Activated CD4-positive, alpha-beta T cell treated with anti-CD3 and anti-CD28 coated beads, Interleukin-2, amount 50 U/mL, for 24 hours (primary cell): Measurements from ENCODE around the gene SHQ1.
"Not testable (repeated sequence)": the region's sequence is repeated elsewhere in the genome, so short reads cannot be mapped to it uniquely, and the experiment has no call there.

Experiments used
- DNase-seq, 2 donors: peaks; one replicate each; pipeline ENCODE4 v3.0.0-alpha.2; 2020; ENCODE audit warnings: low read depth in 1 of 2, low spot score in 1 of 2

The SHQ1 gene

DNA sequence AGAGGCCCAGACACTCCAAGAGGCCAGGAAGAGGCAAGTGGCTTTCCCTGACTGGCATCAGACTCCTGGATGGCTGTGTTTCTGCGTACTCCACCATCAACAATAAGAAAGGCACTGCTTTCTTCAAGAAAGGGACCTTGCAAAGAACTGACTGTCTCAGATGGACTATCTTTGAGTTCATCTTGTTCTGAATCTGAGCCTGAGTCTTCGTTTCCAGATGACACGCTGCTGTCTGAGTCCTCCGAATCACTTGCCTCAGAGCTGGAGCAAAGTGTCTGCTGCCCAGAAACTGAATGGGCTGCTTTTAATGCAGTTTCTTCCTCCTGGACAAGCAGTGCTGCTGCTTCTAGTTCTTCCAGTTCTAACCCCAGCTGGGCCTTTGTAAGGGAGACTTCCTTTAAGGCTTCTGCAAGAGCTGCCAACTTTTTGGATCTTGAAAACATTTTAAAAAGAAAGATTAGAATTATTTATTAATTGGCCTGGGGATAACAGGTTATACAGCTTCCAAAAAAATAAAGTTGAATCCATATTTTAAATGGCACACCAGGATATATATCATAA is 97.8 kb downstream of the SHQ1 start:
- DNase-seq: no peak

- DNase-seq: no peak
These were observed 99.6 kb downstream of the SHQ1 start for GRCh38 chr3:72748659-72749058.

DNA sequence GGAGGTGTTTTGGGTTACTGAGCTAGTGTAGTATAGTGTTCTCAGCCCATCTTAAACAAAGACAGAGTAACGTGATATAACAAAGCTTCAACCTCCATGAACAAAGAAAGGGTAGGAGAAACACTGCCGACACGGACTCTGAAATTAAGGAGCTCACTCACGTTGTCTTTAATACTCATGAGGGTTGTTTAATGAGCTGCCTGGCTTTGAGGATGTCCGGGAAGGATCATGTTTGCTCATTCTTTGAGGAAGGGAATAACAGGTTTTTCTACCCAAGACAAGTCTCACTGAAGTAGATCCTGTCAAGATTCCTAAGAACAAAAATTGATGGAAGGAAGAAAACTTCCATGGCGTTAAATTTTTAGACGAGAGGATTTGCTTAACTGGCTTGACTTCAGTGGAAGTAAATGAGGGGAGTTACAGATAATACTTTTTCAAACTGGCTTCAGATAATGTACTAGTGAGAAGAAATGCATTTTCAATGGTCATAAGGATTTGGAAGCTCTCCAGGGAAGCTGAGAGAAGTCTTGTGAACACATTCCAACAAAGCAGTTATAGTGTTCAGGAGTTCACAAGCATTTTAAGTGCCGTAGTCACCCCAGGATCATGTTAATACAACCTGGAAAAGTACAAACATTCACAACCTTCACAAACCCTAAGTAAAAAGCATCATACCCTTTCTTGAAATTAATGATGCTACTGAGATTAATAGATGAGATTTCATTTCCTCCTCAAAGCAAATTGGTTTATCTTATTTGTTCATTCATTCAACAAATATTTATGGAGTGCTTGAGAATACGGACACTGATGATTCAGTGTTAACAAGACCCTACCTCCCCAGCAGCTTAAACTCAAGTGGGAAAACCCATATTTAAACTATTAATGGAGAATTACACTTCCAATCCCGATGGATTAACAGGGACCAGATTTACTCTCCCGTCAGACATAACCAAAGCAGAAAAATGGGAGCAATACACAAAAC is 101.5 kb downstream of the SHQ1 start:
- no peak for DNase-seq

- DNase-seq: no peak
These were observed 102.9 kb downstream of the SHQ1 start for GRCh38 chr3:72745146-72745999.

GRCh38 chr3:72744330-72744729 is 103.9 kb downstream of the SHQ1 start:
- DNase-seq: no peak

DNA sequence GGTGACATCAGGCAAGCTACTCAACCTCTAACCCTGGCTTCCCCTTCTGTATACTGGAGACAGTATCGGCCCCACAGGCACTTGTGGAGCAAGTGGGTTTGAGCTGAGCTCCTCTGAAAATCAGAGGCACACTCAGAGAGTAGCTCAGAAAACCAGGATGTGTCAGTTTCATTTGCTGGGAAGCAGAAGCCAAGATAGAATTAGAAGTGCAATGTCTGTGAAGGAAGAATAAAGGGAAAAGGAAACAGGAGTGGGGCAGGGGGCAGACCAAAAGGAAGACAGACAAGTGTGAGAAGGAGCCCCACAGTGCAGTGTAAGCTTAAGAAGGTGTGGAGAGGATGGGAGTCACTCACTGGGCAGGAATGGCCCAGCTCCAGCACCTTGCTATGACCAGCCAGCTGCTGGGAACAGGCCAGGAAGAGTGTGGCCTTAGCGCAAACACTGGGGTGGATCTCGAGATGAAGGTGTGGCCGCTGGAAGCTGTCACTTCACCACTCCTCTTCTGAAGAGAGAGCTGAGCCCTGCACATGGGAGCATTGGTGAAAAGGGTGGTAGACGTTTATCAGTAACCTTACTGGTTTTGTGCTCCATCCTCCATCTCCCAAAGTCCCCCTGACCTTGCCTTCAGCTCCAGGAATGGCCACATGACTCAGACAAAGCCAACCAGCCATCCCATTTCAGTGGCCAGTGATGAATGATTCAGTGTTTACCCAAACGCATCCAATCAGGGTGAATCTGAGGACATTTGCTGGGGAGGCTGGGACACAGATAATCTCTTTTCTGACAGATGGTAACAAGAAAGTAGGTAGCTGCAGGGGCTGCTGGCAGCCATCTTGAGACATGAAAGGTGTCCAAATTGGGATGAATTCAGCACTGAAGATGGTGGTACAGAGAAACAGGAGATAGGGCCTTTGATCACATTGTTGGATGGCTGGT is 108.4 kb downstream of the SHQ1 start:
- DNase-seq: no peak

DNA sequence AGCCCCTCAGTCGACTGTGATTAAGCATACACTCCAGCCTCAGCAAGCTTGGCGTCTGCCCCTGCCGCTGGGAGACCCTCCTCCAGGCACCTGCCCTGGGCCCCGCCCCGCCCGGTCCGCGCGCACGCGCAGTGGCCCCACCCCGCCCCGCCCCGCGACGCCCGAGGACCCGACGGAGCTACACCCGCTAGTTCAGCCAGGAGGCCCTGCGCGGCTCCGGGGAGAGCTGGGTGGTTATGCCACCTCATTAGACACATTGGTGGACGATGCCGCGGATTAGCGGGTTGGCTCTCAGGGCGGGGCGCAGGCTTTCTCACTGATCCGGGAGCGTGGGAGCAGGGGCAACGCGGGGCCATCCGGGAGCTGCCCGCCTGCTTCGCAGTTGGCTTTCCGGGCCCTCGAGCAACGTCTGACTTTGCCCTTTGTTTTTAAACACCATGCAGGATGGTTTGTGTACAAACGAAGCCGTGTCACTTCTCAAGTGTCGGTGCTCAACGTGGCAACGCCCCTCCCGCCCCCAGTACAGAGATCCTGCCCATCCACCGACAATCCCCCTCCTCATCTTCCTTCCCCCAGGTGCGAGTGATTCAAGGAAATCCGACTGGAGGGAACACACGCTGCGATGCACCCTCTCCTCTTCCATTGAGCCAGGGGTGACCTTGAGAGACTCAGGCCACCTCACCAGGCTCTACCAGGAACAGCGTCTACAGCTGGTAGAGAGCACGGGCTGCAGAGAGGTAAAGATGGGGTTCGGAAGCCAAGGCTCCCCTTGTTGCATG is 109.3 kb downstream of the SHQ1 start:
- peak; percentile 49 to 52 for DNase-seq

- not testable (repeated sequence) for DNase-seq
These were observed 113.2 kb downstream of the SHQ1 start for GRCh38 chr3:72735072-72735471.

DNA sequence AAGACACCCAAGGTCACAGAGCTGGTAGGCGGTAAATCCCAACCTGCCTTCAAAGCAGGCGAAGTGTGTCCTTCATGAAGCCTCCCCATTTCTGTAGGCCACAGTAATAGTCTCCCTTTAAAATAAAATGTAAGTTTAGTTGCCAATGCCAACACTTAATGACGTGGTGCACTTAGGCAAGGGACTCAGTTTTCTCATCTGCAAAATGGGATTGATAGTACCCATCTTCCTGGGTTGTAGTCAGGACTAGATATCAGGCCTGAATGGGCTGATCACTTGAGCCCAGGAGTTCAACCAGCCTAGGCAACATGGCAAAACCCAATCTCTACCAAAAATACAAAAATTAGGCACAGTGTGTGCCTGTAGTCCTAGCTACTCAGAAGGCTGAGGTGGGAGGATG is 114.6 kb downstream of the SHQ1 start:
- no peak for DNase-seq

GRCh38 chr3:72732666-72733345 is 115.4 kb downstream of the SHQ1 start:
- DNase-seq: not testable (repeated sequence)

- no peak for DNase-seq
These were observed 119.2 kb downstream of the SHQ1 start for GRCh38 chr3:72728958-72729467.

- no peak for DNase-seq
These were observed 119.8 kb downstream of the SHQ1 start for GRCh38 chr3:72728329-72728889.

GRCh38 chr3:72727726-72728125 is 120.5 kb downstream of the SHQ1 start:
- DNase-seq: no peak

DNA sequence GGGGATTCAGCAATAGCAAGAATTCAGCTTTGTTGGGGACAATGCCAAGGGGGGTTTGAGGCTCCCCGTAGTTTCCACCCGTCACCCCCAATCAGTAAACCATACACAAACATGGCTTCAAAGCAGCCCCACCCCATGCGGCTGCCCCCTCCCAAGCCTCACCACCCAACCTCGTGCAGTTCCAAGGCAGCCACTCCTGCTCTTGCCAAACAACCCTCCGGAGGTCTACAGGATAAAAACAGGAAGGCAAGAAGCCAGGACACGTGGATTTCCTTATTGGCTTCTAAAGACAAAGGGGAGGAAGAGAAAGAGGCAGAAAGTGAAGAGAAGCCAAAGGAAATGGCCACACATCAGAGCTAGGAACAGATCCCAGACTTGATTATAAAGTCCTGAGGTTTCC is 121.1 kb downstream of the SHQ1 start:
- no peak for DNase-seq

GRCh38 chr3:72725229-72725628 is 123.0 kb downstream of the SHQ1 start:
- no peak for DNase-seq

DNA sequence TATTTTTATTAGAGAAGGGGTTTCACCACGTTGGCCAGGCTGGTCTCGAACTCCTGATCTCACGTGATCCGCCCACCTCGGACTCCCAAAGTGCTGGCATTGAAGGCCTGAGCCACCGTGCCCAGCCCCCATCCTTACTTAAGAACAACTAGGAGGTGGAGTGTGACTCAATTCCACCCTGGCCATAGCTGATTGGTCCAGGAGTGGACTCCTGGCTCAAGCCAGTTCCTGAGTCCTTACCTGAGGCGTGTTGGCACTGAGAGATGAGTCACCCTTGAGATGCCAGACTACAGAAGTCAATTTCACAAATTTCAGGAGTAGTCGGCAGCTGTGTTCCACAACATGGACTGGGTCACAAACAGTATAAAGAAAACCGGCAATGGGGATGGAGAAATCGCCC is 124.2 kb downstream of the SHQ1 start:
- DNase-seq: no peak

- peak in 1 of 2 donors; percentile 15 for DNase-seq
These were observed 125.1 kb downstream of the SHQ1 start for GRCh38 chr3:72722930-72723726.
